H1 (cell line): ENCODE results near the gene DUSP1. TPM values are rescaled to one million over a fixed set of nuclear protein-coding genes. Genes with fewer than 3 reads are reported as not detected.

Source experiments
- CTCF ChIA-PET: fragments of 300-600 bp; sonication (Branson Sonifier 250); formaldehyde crosslinking; loops from one replicate; lab custom pipeline; 2021; ENCODE audit not compliant: partially characterized antibody; lab: Charles Lee
- POLR2A ChIA-PET: fragments of 300-600 bp; sonication (Branson Sonifier 250); formaldehyde crosslinking; loops from one replicate; lab custom pipeline; 2021; ENCODE audit warnings: inconsistent platforms; ENCODE audit not compliant: partially characterized antibody; lab: Charles Lee
- DNase-seq, 2 experiments: peaks; one replicate each; pipeline versions ENCODE4 v3.0.0 to v3.0.0-alpha.2; 2010 to 2022; ENCODE audit warnings: low spot score in 2 of 2, low read depth in 1 of 2, mixed read lengths in 1 of 2
- FAIRE-seq: peaks from 2 replicates; lab custom pipeline; 2011; peaks lifted over from hg19 to GRCh38; lab: Jason Lieb, UNC
- H2AFZ ChIP-seq: 2 replicates; pipeline ENCODE4 v1.8.1; 2012; ENCODE audit warnings: low read length, inconsistent platforms
- H2AK5ac ChIP-seq: 2 replicates; pipeline ENCODE4 v1.6.1; 2013; ENCODE audit warnings: low read depth, low read length
- H2BK120ac ChIP-seq: replicated peaks from 2 replicates; pipeline ENCODE3; 2013; ENCODE audit warnings: low read depth, low read length, inconsistent platforms
- H2BK12ac ChIP-seq: 2 replicates; pipeline ENCODE4 v1.6.1; 2013; ENCODE audit warnings: low read depth, low read length
- H2BK15ac ChIP-seq: 2 replicates; pipeline ENCODE4 v1.6.1; 2013; ENCODE audit warnings: low read length
- H2BK20ac ChIP-seq: 2 replicates; pipeline ENCODE4 v1.6.1; 2013; ENCODE audit warnings: low read length
- H2BK5ac ChIP-seq: 2 replicates; pipeline ENCODE4 v1.6.1; 2013; ENCODE audit warnings: low read depth, low read length
- H3K14ac ChIP-seq: 2 replicates; pipeline ENCODE4 v1.6.1; 2013; ENCODE audit warnings: inconsistent platforms; ENCODE audit not compliant: insufficient read length
- H3K18ac ChIP-seq: 2 replicates; pipeline ENCODE4 v1.6.1; 2013; ENCODE audit warnings: low read length; ENCODE audit errors: extremely low read depth
- H3K23ac ChIP-seq: 2 replicates; pipeline ENCODE4 v1.6.1; 2013; ENCODE audit warnings: inconsistent platforms; ENCODE audit not compliant: insufficient read length
- H3K23me2 ChIP-seq: 2 replicates; pipeline ENCODE4 v1.6.1; 2013; ENCODE audit warnings: low read depth, low read length
- H3K27ac ChIP-seq: 2 replicates; pipeline ENCODE4 v1.6.1; 2011; ENCODE audit warnings: low read depth, low read length, inconsistent platforms
- H3K27me3 ChIP-seq, 4 experiments: replicated peaks in 1 of 4; 1 replicate in 1 of 4; 2 replicates in 3 of 4; pipeline versions ENCODE4 v1.6.1 to v1.8.1; 2011 to 2013; ENCODE audit warnings: low read length in 3 of 4, mild to moderate bottlenecking in 3 of 4, inconsistent platforms in 2 of 4, mixed read lengths in 2 of 4, moderate library complexity in 1 of 4; ENCODE audit not compliant: control insufficient read depth in 3 of 4, insufficient read depth in 3 of 4; ENCODE audit errors: extremely low read depth in 1 of 4
- H3K36me3 ChIP-seq, 4 experiments: 2 replicates each; pipeline versions ENCODE4 v1.6.1 to v1.8.1; 2011 to 2013; ENCODE audit warnings: mild to moderate bottlenecking in 4 of 4, low read length in 3 of 4, moderate library complexity in 2 of 4, control low read depth in 1 of 4, inconsistent platforms in 1 of 4; ENCODE audit not compliant: insufficient read depth in 4 of 4, control insufficient read depth in 2 of 4
- H3K4ac ChIP-seq: replicated peaks from 2 replicates; pipeline ENCODE3; 2013; ENCODE audit warnings: low read length, low read depth, mixed read lengths, inconsistent platforms; ENCODE audit not compliant: insufficient read length
- H3K4me1 ChIP-seq, 4 experiments: replicated peaks in 1 of 4; 1 replicate in 1 of 4; 2 replicates in 3 of 4; pipeline versions ENCODE4 v1.6.1 to v1.8.1; 2011 to 2013; ENCODE audit warnings: low read length in 3 of 4, inconsistent platforms in 2 of 4, mixed read lengths in 1 of 4; ENCODE audit not compliant: insufficient read depth in 4 of 4, control insufficient read depth in 3 of 4
- H3K4me2 ChIP-seq, 2 experiments: 2 replicates each; pipeline versions ENCODE4 v1.6.1 to v1.8.1; 2011 to 2013; ENCODE audit warnings: low read depth in 2 of 2, low read length in 2 of 2, control low read depth in 1 of 2, inconsistent platforms in 1 of 2, mild to moderate bottlenecking in 1 of 2; ENCODE audit not compliant: insufficient read depth in 1 of 2
- H3K4me3 ChIP-seq, 4 experiments: fragments of 200-600, 300-600 bp in 1 of 4; sonication (generic), shearing (Covaris generic), sonication (Bioruptor Twin) in 1 of 4; 2 replicates each; pipeline versions ENCODE4 v1.5.1 to v1.8.1; 2011 to 2016; ENCODE audit warnings: low read length in 4 of 4, low read depth in 3 of 4, control low read depth in 2 of 4, inconsistent platforms in 2 of 4, mild to moderate bottlenecking in 2 of 4, mixed read lengths in 1 of 4, moderate library complexity in 1 of 4; ENCODE audit not compliant: insufficient read depth in 2 of 4; ENCODE audit errors: extremely low read depth in 1 of 4
- H3K56ac ChIP-seq: replicated peaks from 2 replicates; pipeline ENCODE3; 2013; ENCODE audit warnings: low read depth, mild to moderate bottlenecking, mixed read lengths, low read length, inconsistent platforms; ENCODE audit not compliant: insufficient read length
- H3K79me1 ChIP-seq: 2 replicates; pipeline ENCODE4 v1.6.1; 2013; ENCODE audit warnings: low read depth, low read length, control low read depth
- H3K79me2 ChIP-seq, 2 experiments: 2 replicates each; pipeline versions ENCODE4 v1.6.1 to v1.8.1; 2012 to 2013; ENCODE audit warnings: low read length in 2 of 2, mild to moderate bottlenecking in 2 of 2, inconsistent platforms in 1 of 2; ENCODE audit not compliant: insufficient read depth in 2 of 2, control insufficient read depth in 1 of 2
- H3K9ac ChIP-seq, 4 experiments: replicated peaks in 1 of 4; 1 replicate in 1 of 4; 2 replicates in 3 of 4; pipeline versions ENCODE4 v1.6.1 to v1.8.1; 2011 to 2013; ENCODE audit warnings: low read depth in 3 of 4, low read length in 3 of 4, control low read depth in 2 of 4, mild to moderate bottlenecking in 2 of 4, moderate library complexity in 2 of 4, inconsistent platforms in 1 of 4; ENCODE audit errors: extremely low read depth in 1 of 4
- H3K9me3 ChIP-seq, 2 experiments: 2 replicates each; pipeline versions ENCODE4 v1.6.1 to v1.8.1; 2012 to 2013; ENCODE audit warnings: mild to moderate bottlenecking in 2 of 2, moderate library complexity in 2 of 2, control low read depth in 1 of 2, inconsistent platforms in 1 of 2, low read depth in 1 of 2, low read length in 1 of 2, mixed read lengths in 1 of 2; ENCODE audit not compliant: insufficient read depth in 2 of 2
- H4K20me1 ChIP-seq, 2 experiments: replicated peaks in 1 of 2; 2 replicates each; pipeline versions ENCODE3 to v1.8.1; 2011 to 2013; ENCODE audit warnings: inconsistent platforms in 2 of 2, low read length in 2 of 2, mild to moderate bottlenecking in 1 of 2; ENCODE audit not compliant: insufficient read depth in 2 of 2, control insufficient read depth in 1 of 2
- H4K5ac ChIP-seq: 2 replicates; pipeline ENCODE4 v1.6.1; 2013; ENCODE audit warnings: low read length, low read depth, mixed read lengths, inconsistent platforms; ENCODE audit not compliant: insufficient read length
- H4K8ac ChIP-seq: 2 replicates; pipeline ENCODE4 v1.8.0; 2013; ENCODE audit warnings: mild to moderate bottlenecking, moderate library complexity, low read length, inconsistent platforms; ENCODE audit not compliant: insufficient read depth; ENCODE audit errors: extremely low read depth
- H4K91ac ChIP-seq: replicated peaks from 2 replicates; pipeline ENCODE3; 2013; ENCODE audit warnings: low read length, mixed read lengths, inconsistent platforms; ENCODE audit not compliant: insufficient read length
- ATF2 ChIP-seq: IDR thresholded peaks from 2 replicates; pipeline ENCODE4 v1.6.1; 2012; ENCODE audit warnings: low read length, inconsistent platforms
- CTBP2 ChIP-seq: IDR thresholded peaks from 2 replicates; pipeline ENCODE4 v1.7.0; 2011; ENCODE audit warnings: borderline replicate concordance, mild to moderate bottlenecking, moderate library complexity, mixed read lengths, low read length; ENCODE audit not compliant: insufficient read depth, insufficient read length
- E2F6 ChIP-seq: IDR thresholded peaks from 2 replicates; pipeline ENCODE4 v1.6.1; 2012; ENCODE audit warnings: inconsistent platforms
- EZH2 ChIP-seq: fragments of 200-600 bp; sonication (generic); IDR thresholded peaks from 2 replicates; pipeline ENCODE4 v1.7.1; 2012; ENCODE audit warnings: low read depth, mild to moderate bottlenecking, moderate library complexity, low read length, inconsistent platforms; ENCODE audit not compliant: severe bottlenecking
- HDAC6 ChIP-seq: IDR thresholded peaks from one replicate; pipeline ENCODE4 v1.7.1; 2012; ENCODE audit warnings: low read depth, mild to moderate bottlenecking, inconsistent platforms, low read length, moderate library complexity
- JUN ChIP-seq: IDR thresholded peaks from 2 replicates; pipeline ENCODE4 v1.6.1; 2011; ENCODE audit warnings: low read depth, mild to moderate bottlenecking, improper control_type of control experiment, low read length
- POLR2A ChIP-seq, 2 experiments: IDR thresholded peaks; 1 replicate in 1 of 2; 2 replicates in 1 of 2; pipeline ENCODE4 v1.6.1; 2011; ENCODE audit warnings: low read depth in 2 of 2, low read length in 2 of 2, mild to moderate bottlenecking in 2 of 2; ENCODE audit errors: control extremely low read depth in 1 of 2
- SIX5 ChIP-seq: IDR thresholded peaks from 2 replicates; pipeline ENCODE4 v1.6.1; 2011; ENCODE audit warnings: mild to moderate bottlenecking, low read depth, low read length
- WGBS, 2 experiments: shearing (Covaris generic) in 1 of 2; methylation state at CpG; one replicate each; pipeline versions ENCODE4 v1.1.6 to v1.1.7; 2013 to 2015; ENCODE audit warnings: low lambda C conversion rate in 2 of 2, mixed read lengths in 2 of 2, inconsistent platforms in 1 of 2, low coverage in 1 of 2, missing lambda C conversion rate in 1 of 2; ENCODE audit not compliant: insufficient replicate concordance in 2 of 2, insufficient coverage in 1 of 2, insufficient read length in 1 of 2; ENCODE audit errors: extremely low coverage in 1 of 2, missing lambda C conversion rate in 1 of 2; 5-methylcytosine and 5-hydroxymethylcytosine counted together
- polyA plus RNA-seq, 7 experiments: library from polyadenylated mRNA; depleted of rRNA in 3 of 7; stranded (reverse) in 5 of 7; unstranded in 2 of 7; fragments of >200 nt in 5 of 7; fragments of 200-250 nt in 2 of 7; gene quantifications; 1 replicate in 5 of 7; 2 replicates in 1 of 7; 4 replicates in 1 of 7; pipeline versions ENCODE4 v1.2.1 to v1.2.3, GENCODE V29; 2011 to 2013; ENCODE audit warnings: missing spikeins in 2 of 7, mixed read lengths in 2 of 7
- total RNA-seq: library from RNA; stranded (reverse); fragmentation: NEBNext Ultra II Directional; extraction: Animal tissue kit (Norgen Biotek cat#: 25700); gene quantifications from 2 replicates; pipeline ENCODE4 v1.2.1, GENCODE V29; 2021

The DUSP1 gene
- total and polyA plus RNA-seq, 2 of the 8 experiments (the other 6 are each of a cell fraction or from before 2014, with no cell fraction given), result 6.5 to 11.7 TPM

GRCh38 chr5:172805736-172806255 lies 34.8 kb upstream of the DUSP1 start:
- Histone ChIP-seq H3K23me2 (no peaks in the 10 kb centered on the region), H4K91ac (no peak overlapping the region), H2AFZ (no peak overlapping the region), H3K36me3 (no peaks in the 10 kb centered on the region), H3K79me1 (no peaks in the 10 kb centered on the region), H3K4me2 (no peak overlapping the region), H3K9ac (no peak overlapping the region), H4K8ac (no peak overlapping the region), H2AK5ac (no peak overlapping the region), H4K5ac (no peak overlapping the region), H3K23ac (no peak overlapping the region), H2BK120ac (no peak overlapping the region), H3K4ac (no peak overlapping the region), H3K4me1 (no peaks in the 10 kb centered on the region; a peak in 1 of 7 replicates), H2BK5ac (no peak overlapping the region), H3K18ac (no peak overlapping the region)
- CTCF ChIA-PET, result interaction anchor here (1.2 kb wide), 1 partner anchor 355 kb away, joined by 3 read pairs; no protein-coding TSS in a partner anchor
- DNase-seq (no peak), FAIRE-seq (no peak)
- TF ChIP-seq POLR2A (IDR thresholded peaks at IDR 0.05; ENCODE audit: control extremely low read depth in 1 of 2, low read depth in 2 of 2, low read length in 2 of 2) (no peak), SIX5 (no peak), E2F6 (no peak), JUN (no peak), ATF2 (no peak), HDAC6 (no peak), EZH2 (no peak), CTBP2 (no peak)
- TF ChIP-seq, all 59 proteins: peak for 0
- Histone ChIP-seq H2BK12ac (no peak overlapping the region), H2BK20ac (no peak overlapping the region), H3K9me3 (no peaks in the 10 kb centered on the region), H3K14ac (no peak overlapping the region), H3K56ac (no peak overlapping the region), H2BK15ac (no peak overlapping the region), H3K79me2 (no peaks in the 10 kb centered on the region), H3K27ac (no peak overlapping the region), H3K27me3 (peaks cover 0 to 2% (median 0%) of the 10 kb centered on the region in 4 experiments; a peak in 1 of 7 replicates), H4K20me1 (no peaks in the 10 kb centered on the region), H3K4me3 (no peak overlapping the region)
- WGBS, 2 experiments, result 82% methylated on average over 9 of the region's 9 CpGs; no CpG with 5 or more reads in 1 of the 2 experiments
- POLR2A ChIA-PET, result interaction anchor here (0.8 kb wide), 1 partner anchor 35 kb away, joined by 3 read pairs; no protein-coding TSS in a partner anchor
